IMR-90 (cell line): ENCODE data around the gene PRORP. TPM values are rescaled to one million over a fixed set of nuclear protein-coding genes. Genes with fewer than 3 reads are reported as not detected.

Source experiments
- polyA plus RNA-seq, 3 experiments: library from polyadenylated mRNA; depleted of rRNA; stranded (reverse); fragments of >200 nt; gene quantifications; 2 replicates each; pipeline ENCODE4 v1.2.3, GENCODE V29; 2012; ENCODE audit warnings: low replicate concordance in 1 of 3
- total RNA-seq: library from RNA; depleted of rRNA; stranded (reverse); fragments of >200 nt; gene quantifications from 2 replicates; pipeline ENCODE4 v1.2.3, GENCODE V29; 2012; rRNA removed

PRORP gene
- total and polyA plus RNA-seq, 2 of the 4 experiments (the other 2 are of a cell fraction), result 18.0 to 50.5 TPM

Other genes with a start within 250 kb of the PRORP start
- gene BAZ1A, start 247.2 kb upstream of the PRORP start, total RNA-seq, result 23.8 and 43.6 TPM in 2 replicates
- 15.3 and 17.1 TPM in 2 replicates for gene BAZ1A, start 247.2 kb upstream of the PRORP start, polyA plus RNA-seq (2012; rRNA removed)
- gene SRP54, start 139.6 kb upstream of the PRORP start, total RNA-seq, result 63.3 and 109 TPM in 2 replicates
- gene SRP54, start 139.6 kb upstream of the PRORP start, polyA plus RNA-seq (2012; rRNA removed), result 39.6 and 56.2 TPM in 2 replicates
- 18.5 and 35.8 TPM in 2 replicates for gene FAM177A1, start 76.3 kb upstream of the PRORP start, total RNA-seq
- 29.4 and 33.4 TPM in 2 replicates for gene FAM177A1, start 76.3 kb upstream of the PRORP start, polyA plus RNA-seq (2012; rRNA removed)
- gene PPP2R3C, start 562 bp upstream of the PRORP start, total RNA-seq, result 17.0 and 31.1 TPM in 2 replicates
- gene PPP2R3C, start 562 bp upstream of the PRORP start, polyA plus RNA-seq (2012; rRNA removed), result 13.0 and 15.9 TPM in 2 replicates
- gene PSMA6, start 169.8 kb downstream of the PRORP start, total RNA-seq, result 435 and 530 TPM in 2 replicates
- gene PSMA6, start 169.8 kb downstream of the PRORP start, polyA plus RNA-seq (2012; rRNA removed), result 171 and 184 TPM in 2 replicates